RKO (cell line): Measurements from ENCODE around the gene JARID2.

Source experiments
- DNase-seq: peaks from one replicate; pipeline ENCODE4 v3.0.0-alpha.2; 2016; ENCODE audit warnings: low spot score

Gene JARID2

DNA sequence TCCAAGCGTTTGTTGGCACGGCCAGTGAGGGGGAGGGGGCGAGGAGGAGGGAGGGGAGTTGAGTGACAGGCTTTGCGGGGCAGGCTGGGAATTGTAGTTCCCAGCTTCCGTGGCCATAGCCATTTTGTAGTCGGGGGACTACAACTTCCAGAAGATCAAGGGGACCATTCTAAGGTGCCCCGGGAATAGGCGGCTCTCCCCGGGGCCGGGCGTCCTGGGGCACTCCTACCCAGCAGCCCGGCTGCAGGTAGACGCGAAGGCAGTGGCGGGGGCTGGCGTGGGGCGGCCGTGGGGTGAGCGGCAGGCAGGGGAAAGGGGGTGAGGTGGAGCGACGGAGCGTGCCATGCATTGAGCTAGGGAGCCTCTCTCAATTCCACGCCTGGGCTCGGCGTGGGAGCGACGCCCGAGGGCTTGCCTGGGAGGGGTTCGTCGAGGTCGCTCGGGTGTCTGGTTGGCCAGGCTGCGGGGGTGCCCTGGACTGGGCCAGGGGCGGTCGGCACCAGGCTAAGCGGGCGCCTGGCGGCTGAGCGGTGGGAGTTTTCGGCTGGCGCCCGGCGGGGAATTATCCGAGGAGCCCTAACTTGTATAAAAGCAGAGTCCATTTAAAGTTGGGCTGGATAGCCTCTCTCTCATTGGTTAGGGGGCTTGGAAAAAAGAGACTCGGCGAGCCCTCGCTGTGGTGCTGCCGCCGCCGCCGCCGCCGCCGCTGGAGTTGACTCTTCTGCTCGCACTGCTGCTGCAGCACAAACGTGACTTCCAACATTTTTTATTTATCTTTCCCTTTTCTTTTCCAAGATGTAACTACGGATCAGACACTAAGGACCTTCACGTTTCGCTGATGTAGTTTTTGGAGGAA, at the start of gene JARID2:
Gene JARID2, plus strand, starts transcription at position 709 of the 856 bp plus-strand sequence. CDS start 471 bp downstream, outside the sequence.
- peak; percentile 95 for DNase-seq

- DNase-seq, result no peak
Measured at GRCh38 chr6:15200087-15200486, 45.8 kb upstream of the JARID2 start.

- no peak for DNase-seq
Measured at GRCh38 chr6:15205321-15205720, 40.5 kb upstream of the JARID2 start.

DNA sequence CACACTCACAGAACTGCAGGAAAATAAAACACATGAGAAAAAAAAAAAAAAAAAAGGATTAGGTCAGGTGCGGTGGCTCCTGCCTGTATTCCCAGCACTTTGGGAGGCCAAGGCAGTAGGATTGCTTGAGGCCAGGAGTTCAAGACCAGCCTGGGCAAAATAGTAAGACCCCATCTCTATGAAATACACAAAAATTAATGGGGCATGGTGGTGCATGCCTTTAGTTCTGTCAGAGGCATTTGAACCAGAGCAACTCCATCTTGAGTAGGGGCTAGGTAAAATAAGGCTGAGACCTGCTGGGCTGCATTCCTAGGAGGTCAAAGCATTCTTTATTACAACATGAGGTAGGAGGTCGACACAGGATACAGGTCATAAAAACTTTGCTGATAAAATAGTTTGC, 39.0 kb upstream of the JARID2 start:
- no peak for DNase-seq

DNA sequence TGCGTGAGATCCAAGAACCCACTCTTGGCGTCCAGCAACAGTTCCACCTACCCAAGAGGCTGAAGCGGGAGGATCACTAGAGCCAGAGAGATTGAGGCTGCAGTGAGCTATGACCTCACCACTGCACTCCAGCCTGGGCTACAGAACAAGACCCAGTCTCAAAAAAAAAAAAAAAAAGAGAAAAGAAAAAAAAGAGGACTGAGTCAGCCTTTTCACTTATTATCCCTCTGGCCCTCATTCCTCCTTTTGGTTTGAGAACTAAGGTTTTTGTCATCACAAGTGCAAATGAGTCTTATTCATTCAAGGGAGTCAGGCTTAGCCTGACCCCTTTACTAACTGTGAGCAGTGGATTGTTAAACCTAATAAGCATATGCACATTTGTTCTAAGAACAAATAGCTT, 37.9 kb upstream of the JARID2 start:
- DNase-seq, result no peak

DNA sequence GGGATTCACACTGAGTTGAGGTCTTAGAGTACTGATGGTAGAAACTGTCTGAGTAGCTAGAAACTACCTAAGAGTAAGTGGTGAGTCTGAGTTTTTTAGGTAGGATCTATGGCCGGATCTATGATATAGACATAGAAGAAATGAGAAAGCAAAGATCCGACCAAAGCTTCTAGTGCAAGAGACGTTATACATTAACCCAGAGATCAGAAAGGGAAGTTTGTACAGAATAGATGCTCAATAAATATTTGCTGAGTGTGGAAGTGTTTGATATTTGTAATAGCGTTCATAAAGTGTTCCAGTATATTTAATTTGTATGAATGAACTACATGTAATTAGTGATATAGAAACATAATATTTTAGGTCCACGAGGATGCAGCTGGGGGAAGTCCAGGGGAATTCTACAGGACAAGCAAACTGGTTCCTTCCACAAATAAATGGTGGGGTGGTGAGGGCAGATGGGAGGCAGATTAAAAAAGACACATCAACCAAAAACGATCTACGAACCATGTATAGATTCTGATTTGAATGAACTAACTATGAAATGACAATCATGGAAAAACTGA, 31.9 kb upstream of the JARID2 start:
- no peak for DNase-seq

GRCh38 chr6:15218401-15218800, 27.5 kb upstream of the JARID2 start:
- no peak for DNase-seq

GRCh38 chr6:15220062-15220461, 25.8 kb upstream of the JARID2 start:
- DNase-seq, result no peak

DNA sequence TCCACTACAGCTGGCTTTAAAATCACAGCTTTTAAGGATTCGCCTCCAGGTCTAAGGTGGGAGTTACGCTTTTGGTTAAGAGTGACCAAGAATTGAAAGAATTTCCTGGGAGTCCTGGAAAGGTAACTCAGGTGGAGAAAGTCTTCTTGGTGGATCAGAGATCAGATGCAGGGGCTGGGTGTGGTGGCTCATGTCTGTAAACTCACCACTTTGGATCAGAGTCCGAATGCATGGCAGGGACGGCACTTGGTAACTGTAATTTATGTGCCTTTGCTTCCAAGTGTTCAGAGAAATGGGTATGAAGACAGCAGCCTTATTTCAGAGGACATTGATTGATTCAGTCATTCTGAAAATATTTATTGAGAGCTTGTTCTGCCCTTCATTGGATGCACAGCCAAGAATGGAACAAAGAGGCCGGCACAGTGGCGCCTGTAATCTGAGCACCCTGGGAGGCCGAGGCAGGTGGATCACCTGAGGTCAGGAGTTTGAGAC, 18.0 kb upstream of the JARID2 start:
- DNase-seq, result no peak

DNA sequence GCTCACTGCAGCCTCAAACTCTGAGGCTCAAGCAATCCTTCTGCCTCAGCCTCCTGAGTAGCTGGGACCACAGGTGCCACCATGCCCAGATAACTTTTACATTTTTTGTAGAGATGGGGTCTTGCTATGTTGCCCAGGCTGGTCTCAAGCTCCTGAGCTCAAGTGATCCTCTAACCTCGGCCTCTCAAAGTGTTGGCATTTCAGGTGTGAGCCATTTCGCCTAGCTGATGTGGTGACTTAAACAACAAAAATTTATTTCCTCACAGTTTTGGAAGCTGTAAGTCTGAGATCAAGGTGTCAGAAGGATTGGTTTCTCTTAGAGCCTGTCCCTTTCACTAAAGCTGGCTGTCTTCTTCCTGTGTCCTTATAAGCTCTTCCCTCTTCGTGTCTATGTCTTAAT, 15.0 kb upstream of the JARID2 start:
- no peak for DNase-seq

- DNase-seq, result no peak
Measured at GRCh38 chr6:15232836-15233510, 12.9 kb upstream of the JARID2 start.

- DNase-seq, result no peak
Measured at GRCh38 chr6:15234068-15234758, 11.7 kb upstream of the JARID2 start.

DNA sequence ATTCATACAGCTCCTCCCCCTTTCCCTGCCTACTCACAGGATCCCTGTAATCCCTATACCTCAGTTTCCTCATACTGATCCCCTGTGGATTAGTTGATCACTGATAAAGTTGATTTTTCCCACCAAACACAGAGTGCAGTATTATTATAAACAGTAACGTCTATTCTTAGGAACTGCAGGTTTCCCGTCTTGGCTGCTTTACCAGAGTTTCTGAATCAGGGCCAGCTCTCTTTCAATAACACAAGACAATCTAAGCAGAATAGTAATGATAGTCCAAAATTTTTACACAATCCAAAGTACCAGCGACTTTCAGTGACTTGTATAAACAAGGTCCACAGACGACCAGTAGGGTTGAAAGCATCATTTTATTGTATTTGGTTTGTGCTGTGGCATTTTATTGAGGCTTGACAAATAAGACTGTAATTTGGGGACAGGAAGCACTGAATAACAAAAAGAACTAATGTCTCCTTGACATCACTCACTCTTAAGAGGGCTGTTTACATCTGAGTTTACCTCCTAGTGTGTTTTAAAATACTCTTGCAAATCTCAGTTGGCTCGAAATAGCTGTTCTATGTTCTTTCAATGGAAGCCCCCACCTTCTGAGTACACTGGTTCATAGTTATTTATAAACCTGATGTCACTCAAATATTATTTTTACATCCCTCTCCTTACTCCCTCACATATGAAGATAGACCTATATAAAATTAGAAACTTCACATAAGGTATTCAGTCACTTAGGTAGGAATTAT, 6.1 kb upstream of the JARID2 start:
- no peak for DNase-seq

DNA sequence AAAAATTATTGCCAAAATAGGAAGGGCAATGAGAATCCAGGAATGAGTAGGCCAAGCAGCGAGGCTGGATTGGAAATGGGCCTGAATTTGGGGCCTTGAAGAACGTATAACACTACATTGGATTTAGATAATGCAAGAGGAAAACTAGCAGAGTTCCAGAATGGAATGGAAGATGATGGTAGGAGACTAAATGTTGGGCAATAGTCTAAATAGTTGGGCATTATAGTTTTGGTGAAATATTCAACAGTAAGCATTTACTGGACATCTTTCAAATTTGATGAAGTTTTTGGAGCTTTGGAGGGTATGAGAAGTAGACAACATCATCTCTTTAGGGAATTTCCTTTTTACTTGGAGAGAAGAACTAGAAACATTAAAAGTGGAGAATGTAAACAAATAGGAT, 3.4 kb upstream of the JARID2 start:
- no peak for DNase-seq

DNA sequence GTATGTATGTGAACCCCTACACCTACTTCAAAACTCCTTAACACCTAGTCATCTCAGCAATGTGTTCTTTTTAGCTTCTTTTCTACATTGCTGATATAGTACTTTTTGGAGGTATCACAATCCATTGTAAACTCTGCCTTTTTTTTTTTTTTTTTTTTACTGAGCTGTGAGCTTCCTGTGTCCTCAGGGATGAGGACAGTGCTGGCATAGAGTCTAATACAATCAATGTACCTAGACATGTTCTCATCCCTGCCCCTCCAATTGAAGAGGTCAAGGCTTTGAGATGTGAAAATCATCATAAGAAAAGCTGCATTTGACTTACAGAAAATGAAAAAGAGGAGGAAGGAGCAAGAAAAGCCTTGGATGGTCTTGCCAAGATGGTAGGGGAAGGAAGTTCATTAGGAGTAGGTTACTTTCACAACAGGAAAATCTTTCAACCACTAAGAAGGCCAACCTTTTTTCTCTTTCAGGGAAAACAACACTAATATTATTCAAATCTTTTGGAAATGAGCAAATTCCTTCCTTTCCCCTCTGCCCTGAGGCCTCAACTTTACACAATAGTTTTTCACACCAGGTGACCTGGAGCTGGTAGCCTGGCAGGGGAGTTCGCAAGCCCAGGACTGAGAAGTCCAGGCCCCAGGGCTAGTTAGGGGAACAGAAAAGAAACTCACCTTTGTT, 2.8 kb upstream of the JARID2 start:
- no peak for DNase-seq

GRCh38 chr6:15243910-15244619, 1.8 kb upstream of the JARID2 start:
- no peak for DNase-seq

DNA sequence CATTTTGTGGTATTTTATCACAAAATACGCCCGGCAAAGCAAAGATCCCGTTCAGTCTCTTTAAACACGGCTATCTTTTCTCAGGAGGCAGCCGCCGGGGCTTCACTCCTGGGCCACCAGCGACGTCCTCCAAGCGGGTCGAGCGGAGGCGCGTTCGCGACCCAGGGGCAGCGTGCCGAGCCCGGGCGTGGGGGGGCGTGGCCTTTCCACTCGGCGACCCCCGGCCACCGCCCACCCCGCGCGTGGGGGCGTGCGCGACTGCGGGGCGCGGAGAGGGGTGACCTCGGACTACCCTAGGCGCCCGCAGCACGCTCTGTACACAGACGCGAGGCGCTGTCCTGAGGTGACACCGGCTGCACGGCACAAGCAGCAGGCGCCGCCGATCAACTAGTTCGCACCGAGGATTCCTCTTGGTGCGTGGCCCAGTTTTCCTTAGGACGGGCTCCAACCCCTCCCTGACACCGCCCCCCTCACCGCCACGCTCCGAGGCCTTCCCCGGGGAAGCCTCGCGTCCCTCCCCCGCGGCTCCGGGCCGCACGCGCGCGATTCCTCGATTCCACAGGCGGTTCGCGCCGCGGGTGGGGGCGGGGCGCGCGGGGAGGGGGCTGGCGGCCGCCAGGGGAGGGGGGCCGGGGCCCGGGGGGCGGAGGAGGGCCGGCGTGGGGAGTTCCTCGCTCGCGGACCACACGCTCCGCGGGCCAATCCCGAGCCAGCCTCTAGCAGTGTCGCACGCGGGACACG, 1.1 kb upstream of the JARID2 start:
- peak; percentile 64 for DNase-seq

- peak; percentile 13 for DNase-seq
Measured at GRCh38 chr6:15246217-15246665, 372 bp downstream of the JARID2 start.

DNA sequence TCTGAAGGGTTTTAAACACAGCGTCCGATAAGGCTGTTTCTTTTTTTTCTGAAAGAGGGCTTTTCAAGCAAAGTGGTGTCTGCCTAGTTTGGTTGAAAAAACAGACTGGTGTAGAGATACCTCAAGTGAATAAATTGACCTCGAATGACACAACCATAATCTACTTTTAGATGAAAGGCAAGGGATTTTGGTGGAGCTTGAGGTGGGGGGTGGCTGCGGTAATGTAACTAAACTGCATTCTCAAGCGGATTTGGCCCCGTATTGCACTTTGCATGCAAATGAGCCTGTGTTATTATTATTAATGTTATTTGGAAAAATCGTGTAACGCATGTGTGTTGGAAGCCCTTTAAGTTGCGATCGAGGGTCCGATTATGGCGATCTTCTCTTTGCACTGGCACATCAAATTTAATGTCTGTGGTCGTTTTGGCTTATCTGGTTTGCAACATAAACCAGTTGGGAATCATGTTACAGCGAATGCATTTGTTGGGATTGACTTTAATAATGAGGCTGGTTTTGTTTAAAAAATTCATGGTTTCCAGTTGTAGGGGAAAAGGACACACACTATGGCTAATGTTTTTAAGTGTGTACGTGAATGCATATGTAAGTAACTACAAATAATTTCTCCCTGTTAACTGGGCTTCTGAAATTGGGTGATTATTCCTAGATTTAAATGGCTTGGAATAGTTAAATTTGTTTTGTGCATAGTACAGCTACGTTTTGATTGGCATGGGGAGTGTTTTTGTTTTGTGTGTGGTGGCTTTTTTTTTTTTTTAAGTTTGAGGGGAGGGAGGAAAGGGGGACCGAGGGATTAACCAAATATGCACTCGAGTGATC, 1.0 kb downstream of the JARID2 start:
- peak; percentile 32 for DNase-seq
